Progenitor cell of endocrine pancreas (in vitro differentiated cells): Measurements from ENCODE around the gene SCGB2B2. TPM values are rescaled to one million over a fixed set of nuclear protein-coding genes. Genes with fewer than 3 reads are reported as not detected.
A peak's percentile ranks its signal among the peaks of the same experiment; 100 is the strongest.
"Not testable (repeated sequence)": the region's sequence is repeated elsewhere in the genome, so short reads cannot be mapped to it uniquely, and the experiment has no call there.

Experiments
- DNase-seq: peaks from one replicate; pipeline ENCODE4 v3.0.0; 2021; ENCODE audit warnings: low spot score; ENCODE audit not compliant: unreplicated experiment
- H3K27ac Mint-ChIP-seq: 2 replicates; pipeline ENCODE4 v1.8.0; 2021; ENCODE audit warnings: mild to moderate bottlenecking, moderate library complexity, mixed read lengths
- H3K27me3 Mint-ChIP-seq: 2 replicates; pipeline ENCODE4 v1.8.0; 2021; ENCODE audit warnings: mixed read lengths
- H3K36me3 Mint-ChIP-seq: 2 replicates; pipeline ENCODE4 v1.8.0; 2022; ENCODE audit warnings: mixed read lengths; ENCODE audit not compliant: insufficient read depth
- H3K4me1 Mint-ChIP-seq: 2 replicates; pipeline ENCODE4 v1.8.0; 2021; ENCODE audit warnings: low read depth, mixed read lengths
- H3K4me3 Mint-ChIP-seq: 2 replicates; pipeline ENCODE4 v1.8.0; 2021; ENCODE audit warnings: low read depth, mild to moderate bottlenecking, moderate library complexity, mixed read lengths
- H3K9me3 Mint-ChIP-seq: 2 replicates; pipeline ENCODE4 v1.8.0; 2021; ENCODE audit warnings: low read depth, mixed read lengths
- CTCF ChIP-seq: fragments of 200-600 bp; sonication (generic); IDR thresholded peaks from one replicate; pipeline ENCODE4 v1.5.0; 2021; ENCODE audit warnings: antibody characterized with exemption, mild to moderate bottlenecking; ENCODE audit not compliant: unreplicated experiment
- total RNA-seq: library from RNA; stranded (reverse); gene quantifications from 2 replicates; pipeline ENCODE4 v1.2.1, GENCODE V29; 2021

SCGB2B2 gene
- total RNA-seq, 1 donor from 2014 or later = 0.84 TPM

GRCh38 chr19:34671972-34672371 lies 5.0 kb downstream of the SCGB2B2 start:
- Mint-ChIP-seq H3K4me1 (peaks cover 5% of the 10 kb centered on the region), H3K4me3 (no peak overlapping the region), H3K27me3 (peaks cover 8% of the 10 kb centered on the region), H3K27ac (no peak overlapping the region), H3K36me3 (peaks cover 2% of the 10 kb centered on the region), H3K9me3 (peaks cover 3% of the 10 kb centered on the region)
- no peak for DNase-seq
- TF ChIP-seq CTCF = no peak

GRCh38 chr19:34669305-34669704 lies 7.7 kb downstream of the SCGB2B2 start:
- Mint-ChIP-seq H3K9me3 (no peaks in the 10 kb centered on the region), H3K36me3 (no peaks in the 10 kb centered on the region), H3K27ac (no peak overlapping the region), H3K4me1 (no peaks in the 10 kb centered on the region), H3K4me3 (no peak overlapping the region), H3K27me3 (peaks cover 5% of the 10 kb centered on the region)
- no peak for TF ChIP-seq CTCF
- no peak for DNase-seq

GRCh38 chr19:34668690-34669089 lies 8.3 kb downstream of the SCGB2B2 start:
- H3K9me3 Mint-ChIP-seq, H3K4me3 Mint-ChIP-seq, DNase-seq, H3K4me1 Mint-ChIP-seq, H3K36me3 Mint-ChIP-seq, H3K27me3 Mint-ChIP-seq: not testable (repeated sequence)
- peak overlapping the region; percentile 77 for H3K27ac Mint-ChIP-seq

- not testable (repeated sequence) for H3K36me3 Mint-ChIP-seq
These were observed 8.8 kb downstream of the SCGB2B2 start for GRCh38 chr19:34668077-34668689.

GRCh38 chr19:34667349-34668076 lies 9.4 kb downstream of the SCGB2B2 start:
- no peak for TF ChIP-seq CTCF
- no peaks in the 10 kb centered on the region for H3K36me3 Mint-ChIP-seq
- no peak overlapping the region for H3K4me3 Mint-ChIP-seq
- no peaks in the 10 kb centered on the region for H3K27me3 Mint-ChIP-seq
- no peak overlapping the region for H3K27ac Mint-ChIP-seq
- H3K4me1 Mint-ChIP-seq = no peaks in the 10 kb centered on the region
- DNase-seq = no peak
- no peaks in the 10 kb centered on the region for H3K9me3 Mint-ChIP-seq

More at GRCh38 chr19:34668077-34668689, 8.8 kb downstream of the SCGB2B2 start:
- not testable (repeated sequence) for H3K4me3 Mint-ChIP-seq, H3K9me3 Mint-ChIP-seq, H3K27me3 Mint-ChIP-seq, H3K4me1 Mint-ChIP-seq, DNase-seq, H3K27ac Mint-ChIP-seq

GRCh38 chr19:34666958-34667265 lies 10.0 kb downstream of the SCGB2B2 start:
- Mint-ChIP-seq H3K4me1 (no peaks in the 10 kb centered on the region), H3K27ac (no peak overlapping the region), H3K4me3 (no peak overlapping the region)

More at GRCh38 chr19:34666958-34667265, 10.0 kb downstream of the SCGB2B2 start:
- Mint-ChIP-seq H3K36me3 (no peaks in the 10 kb centered on the region), H3K27me3 (no peaks in the 10 kb centered on the region), H3K9me3 (no peaks in the 10 kb centered on the region)
- DNase-seq = no peak
- TF ChIP-seq CTCF = no peak
